HG02678 (cell line): ENCODE results near the gene ACTN1.
"Not testable (repeated sequence)": the region's sequence is repeated elsewhere in the genome, so short reads cannot be mapped to it uniquely, and the experiment has no call there.

ENCODE experiments used
- ATAC-seq: cut with Tn5 transposase; IDR thresholded peaks from one replicate; pipeline ENCODE4 v1.9.1; 2021; ENCODE audit warnings: mild to moderate bottlenecking, moderate library complexity; ENCODE audit not compliant: unreplicated experiment

Gene ACTN1

GRCh38 chr14:68986926-68987652, 8.0 kb upstream of the ACTN1 start:
- no peak for ATAC-seq

DNA sequence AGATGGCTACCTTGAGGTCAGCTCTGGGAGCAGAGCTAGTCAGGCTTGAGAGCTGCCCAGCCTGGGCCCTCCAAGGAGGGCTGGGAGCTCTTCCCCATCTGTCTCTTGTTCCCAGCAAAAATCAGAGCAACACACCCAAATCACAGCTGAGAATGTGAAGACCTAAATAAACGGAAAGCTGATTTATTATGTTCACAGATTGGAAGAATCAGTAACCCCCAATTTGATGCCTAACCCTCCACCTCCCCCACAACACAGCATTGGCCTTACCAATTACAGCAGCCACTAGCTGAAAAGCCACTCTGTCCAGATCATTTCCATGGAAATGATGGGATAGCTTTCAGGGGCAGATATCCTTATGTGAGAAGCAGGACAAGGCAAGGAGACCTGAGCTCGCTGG, 7.1 kb upstream of the ACTN1 start:
- no peak for ATAC-seq

DNA sequence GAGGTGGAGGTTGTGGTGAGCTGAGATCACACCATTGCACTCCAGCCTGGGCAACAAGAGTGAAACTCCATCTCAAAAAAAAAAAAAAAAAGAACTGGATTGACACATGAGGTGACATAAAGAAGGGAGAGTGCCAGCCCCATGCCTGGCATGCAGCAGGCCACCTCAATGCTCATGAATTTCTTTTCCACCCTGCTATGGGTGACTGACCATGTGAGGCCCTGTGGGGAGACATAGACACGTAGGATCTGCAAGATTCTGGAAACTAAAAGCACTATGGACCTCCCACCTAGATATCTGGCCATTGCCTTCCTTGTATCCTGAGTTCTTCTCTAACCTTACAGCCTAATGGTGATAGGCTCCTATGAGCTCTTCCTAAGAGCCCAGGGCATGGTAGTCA, 5.6 kb upstream of the ACTN1 start:
- ATAC-seq = no peak

DNA sequence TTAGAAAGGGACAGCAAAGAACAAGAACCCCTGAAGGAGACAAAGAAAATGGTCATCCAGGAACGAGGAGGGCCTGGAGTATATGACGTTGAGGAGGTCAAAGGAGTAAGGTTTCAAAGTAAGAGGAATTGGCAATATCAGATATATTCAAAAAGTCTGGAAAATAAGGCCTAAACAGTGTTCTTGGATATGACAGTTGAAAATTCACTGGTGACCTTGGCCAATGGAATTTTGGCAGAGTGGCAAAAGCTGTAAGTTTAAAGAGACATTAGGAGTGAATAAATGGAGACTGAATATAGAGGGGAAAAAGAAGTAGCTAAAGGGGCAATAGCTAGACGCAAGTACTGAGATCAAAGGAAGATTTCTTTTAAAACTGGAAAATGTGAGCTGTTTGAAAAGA, 4.1 kb upstream of the ACTN1 start:
- ATAC-seq = no peak

DNA sequence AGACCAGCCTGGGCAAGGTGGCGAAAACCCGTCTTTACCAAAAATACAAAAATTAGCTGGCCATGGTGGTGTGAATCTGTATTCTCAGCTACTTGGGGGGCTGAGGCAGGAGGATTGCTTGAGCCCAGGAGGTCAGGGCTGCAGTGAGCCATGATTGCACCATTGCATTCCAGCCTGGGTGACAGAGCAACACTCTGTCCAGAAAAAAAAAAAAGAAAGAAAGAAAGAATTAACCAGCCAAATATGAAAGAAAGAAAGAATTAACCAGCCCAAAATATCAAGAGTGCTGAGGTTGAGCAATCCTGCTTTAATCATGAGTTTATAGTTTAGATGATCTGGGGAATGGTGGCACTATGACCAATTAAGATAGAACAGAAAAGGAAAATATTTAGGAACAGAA, 3.5 kb upstream of the ACTN1 start:
- no peak for ATAC-seq

GRCh38 chr14:68981539-68981976, 2.5 kb upstream of the ACTN1 start:
- no peak for ATAC-seq

- no peak for ATAC-seq
Observed at GRCh38 chr14:68981139-68981538, 2.0 kb upstream of the ACTN1 start.

GRCh38 chr14:68979722-68980451, 785 bp upstream of the ACTN1 start:
- ATAC-seq = no peak

DNA sequence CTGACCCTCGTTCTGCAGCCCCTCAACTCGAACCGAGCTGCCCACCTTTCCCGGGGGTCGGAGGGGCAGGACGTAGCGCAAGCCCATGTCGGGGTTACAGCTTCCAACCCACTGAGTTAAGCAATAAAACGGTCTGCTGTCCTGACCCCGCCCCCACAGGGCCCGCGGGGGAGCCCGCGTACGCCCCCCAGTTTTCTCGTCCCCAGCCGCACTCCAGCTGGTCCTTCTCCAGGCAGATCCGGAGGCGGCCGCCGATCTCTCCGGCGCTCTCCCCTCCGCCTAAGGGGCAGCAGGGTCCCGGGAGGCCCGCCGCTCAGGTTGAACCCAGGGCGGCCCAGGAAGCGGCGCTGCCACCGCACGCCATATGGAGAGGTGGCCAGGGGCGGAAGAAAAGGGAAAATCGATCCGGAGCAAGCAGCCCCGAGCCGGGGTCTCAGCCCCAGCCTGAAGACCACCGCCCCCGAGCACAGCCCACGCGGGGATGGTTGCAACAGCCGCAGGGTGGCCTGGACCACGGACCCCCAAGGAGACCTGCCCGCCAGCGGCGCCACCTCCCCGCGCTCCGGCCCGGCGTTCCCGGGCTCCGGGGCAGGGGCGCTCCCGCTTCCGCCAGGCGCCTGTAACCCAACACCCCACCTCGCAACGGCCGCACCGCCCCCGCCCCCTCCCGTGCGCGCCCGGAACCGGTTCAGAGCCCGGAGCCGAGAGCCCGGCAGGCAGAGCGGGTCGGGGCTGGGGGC, 760 bp downstream of the ACTN1 start:
- ATAC-seq = no peak

DNA sequence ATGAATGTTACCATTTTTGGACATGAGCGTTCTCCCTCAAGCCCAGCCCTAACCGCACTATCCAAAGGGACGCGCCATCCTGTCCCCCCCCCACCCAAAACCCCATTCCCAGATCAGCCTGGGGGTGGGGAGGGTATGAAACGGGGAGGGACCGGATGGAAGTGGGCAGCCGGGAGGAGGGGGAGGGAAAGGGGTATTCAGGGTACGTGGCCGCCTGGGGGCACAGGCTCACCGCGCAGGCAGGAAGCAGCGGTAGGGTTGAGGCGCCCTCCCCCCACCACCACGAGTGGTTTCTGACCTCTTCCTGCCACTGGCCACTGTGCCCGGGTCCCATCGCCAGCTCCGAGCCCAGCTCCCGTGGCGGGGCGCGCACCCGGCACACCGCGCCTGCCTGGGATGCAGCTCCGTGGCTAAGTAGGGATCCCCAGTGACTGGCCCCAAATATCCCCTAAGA, 1.4 kb downstream of the ACTN1 start:
- no peak for ATAC-seq

DNA sequence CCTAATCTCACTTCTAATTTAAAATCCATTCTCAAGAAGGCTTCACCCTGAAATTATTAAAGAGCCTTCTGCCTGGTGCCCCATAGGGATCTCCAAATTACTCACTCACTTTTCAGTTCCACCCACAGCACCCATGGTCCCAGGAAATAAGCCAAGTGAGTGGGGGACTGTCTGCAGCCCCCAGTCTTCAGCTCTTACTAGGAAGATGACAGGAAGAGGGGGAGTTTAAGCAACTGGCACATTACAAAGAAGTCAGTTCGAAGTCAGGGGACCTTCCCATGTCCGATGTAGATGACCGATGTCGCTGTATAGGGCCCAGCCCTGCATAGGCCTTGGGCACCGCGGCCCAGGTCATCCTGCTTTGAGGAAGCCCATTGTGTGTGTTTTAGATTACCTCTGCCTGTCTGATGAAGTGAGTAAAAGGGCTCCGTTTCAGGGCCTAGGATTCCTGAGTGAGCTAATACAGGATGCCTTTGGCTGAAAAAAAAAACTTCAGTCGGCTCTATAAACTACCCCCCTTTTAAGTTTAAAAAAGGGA, 1.9 kb downstream of the ACTN1 start:
- ATAC-seq = no peak

- no peak for ATAC-seq
Observed at GRCh38 chr14:68976160-68977067, 2.7 kb downstream of the ACTN1 start.

DNA sequence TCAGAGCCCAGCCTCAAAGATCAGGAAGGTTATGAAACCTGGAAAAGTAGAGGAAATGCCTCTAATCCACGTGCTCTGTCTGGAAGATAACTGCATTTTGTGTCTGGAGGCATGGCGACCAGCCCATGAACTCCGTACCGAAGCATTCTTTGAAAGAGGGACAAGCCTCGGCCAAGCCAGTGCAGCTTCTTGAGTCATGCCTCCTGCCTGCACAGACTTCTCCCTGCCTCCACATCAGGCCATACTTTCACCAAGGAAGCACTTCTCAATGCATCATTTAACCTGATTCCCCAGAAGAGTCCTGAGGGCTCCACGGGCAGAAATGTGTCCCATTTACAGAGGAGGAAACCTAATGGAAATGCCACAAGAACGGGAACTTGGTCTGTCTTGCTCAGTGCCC, 3.4 kb downstream of the ACTN1 start:
- no peak for ATAC-seq

GRCh38 chr14:68974759-68975347, 4.2 kb downstream of the ACTN1 start:
- no peak for ATAC-seq

DNA sequence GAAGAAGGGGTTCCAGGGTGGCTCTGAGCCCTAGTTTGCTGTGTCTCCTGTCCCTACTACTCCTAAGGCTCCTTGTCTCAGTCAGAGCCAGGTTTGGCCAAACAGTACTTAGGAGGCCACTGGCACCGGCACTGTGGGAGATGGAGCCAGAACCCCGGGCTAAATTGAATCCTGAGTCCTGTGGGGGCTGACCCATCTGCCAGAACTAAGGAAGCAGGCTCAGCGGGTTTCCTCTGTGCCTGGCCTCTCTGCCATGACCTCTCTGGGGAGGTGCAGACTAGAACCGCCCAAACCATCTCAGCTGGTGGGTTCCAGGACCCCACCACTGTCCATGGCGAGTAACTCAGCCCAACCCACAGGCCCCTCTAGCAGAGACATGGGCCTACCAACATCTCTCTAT, 5.5 kb downstream of the ACTN1 start:
- no peak for ATAC-seq

DNA sequence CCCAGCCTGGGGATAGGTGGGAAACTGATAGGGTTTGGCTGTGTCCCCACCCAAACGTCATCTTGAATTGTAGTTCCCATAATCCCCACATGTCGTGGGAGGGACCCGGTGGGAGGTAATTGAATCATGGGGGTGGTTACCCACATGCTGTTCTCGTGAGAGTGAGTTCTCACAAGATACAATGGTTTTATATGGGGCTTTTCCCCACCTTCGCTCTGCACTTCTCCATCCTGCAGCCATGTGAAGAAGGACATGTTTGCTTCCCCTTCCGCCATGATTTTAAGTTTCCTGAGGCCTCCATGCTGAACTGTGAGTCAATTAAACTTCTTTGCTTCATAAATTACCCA, 5.9 kb downstream of the ACTN1 start:
- ATAC-seq = not testable (repeated sequence)

DNA sequence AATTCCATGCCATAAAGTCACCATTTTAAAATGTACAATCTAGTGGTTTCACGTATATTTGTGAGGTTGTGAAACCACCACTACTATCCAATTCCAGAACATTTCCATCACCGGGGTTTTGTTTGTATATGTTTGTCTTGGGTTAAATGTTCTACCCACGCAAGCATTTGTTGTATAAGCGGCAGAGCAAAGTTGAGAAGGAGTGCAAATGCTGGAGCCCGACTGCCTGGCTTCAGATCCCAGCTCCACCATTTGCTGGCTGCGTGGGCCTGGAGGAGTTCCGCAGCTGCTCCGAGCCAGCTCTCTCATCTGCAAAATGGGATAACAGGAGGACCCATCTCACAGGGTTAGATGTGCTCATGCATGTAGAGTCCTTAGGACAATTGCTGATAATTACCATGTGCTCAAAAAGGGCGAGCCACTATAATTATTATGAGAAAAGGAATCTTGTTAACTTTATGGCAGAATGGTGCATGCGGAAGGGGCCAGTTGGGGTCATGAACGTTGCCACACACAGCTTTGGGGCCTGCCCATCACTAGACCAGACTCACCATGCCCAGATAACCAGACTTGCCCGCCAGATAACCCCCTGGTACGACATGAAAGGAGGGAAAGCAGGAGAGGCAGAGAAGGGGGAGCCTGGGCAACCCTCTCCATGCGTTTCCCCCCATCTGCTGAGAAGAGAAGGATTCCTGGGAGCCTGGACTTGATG, 6.4 kb downstream of the ACTN1 start:
- no peak for ATAC-seq

- no peak for ATAC-seq
Observed at GRCh38 chr14:68971411-68972035, 7.6 kb downstream of the ACTN1 start.

GRCh38 chr14:68970736-68971135, 8.4 kb downstream of the ACTN1 start:
- ATAC-seq = no peak
